GM21723 (cell line): Measurements from ENCODE around the gene BCL10.
A peak's percentile ranks its signal among the peaks of the same experiment; 100 is the strongest.

ENCODE experiments used
- ATAC-seq: cut with Tn5 transposase; IDR thresholded peaks from one replicate; pipeline ENCODE4 v1.9.1; 2021; ENCODE audit warnings: mild to moderate bottlenecking, moderate library complexity; ENCODE audit not compliant: unreplicated experiment

BCL10 gene

DNA sequence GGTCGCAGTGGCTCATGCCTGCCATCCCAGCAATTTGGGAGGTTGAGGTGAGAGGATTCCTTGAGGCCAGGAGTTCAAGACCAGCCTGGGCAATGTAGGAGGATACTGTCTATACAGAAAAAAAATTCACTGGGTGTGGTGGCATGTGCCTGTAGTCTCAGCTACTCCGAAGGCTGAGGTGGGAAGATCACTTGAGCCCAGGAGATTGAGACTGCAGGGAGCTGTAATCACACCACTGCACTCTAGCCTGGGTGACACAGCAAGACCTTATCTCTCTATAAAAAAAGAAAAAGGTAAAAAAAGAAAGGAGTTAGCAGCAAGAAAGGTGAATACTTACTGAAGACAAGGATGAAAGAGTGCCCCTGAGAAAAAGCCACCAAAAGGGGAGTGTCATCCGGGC is 23.7 kb upstream of the BCL10 start:
- ATAC-seq, result no peak

DNA sequence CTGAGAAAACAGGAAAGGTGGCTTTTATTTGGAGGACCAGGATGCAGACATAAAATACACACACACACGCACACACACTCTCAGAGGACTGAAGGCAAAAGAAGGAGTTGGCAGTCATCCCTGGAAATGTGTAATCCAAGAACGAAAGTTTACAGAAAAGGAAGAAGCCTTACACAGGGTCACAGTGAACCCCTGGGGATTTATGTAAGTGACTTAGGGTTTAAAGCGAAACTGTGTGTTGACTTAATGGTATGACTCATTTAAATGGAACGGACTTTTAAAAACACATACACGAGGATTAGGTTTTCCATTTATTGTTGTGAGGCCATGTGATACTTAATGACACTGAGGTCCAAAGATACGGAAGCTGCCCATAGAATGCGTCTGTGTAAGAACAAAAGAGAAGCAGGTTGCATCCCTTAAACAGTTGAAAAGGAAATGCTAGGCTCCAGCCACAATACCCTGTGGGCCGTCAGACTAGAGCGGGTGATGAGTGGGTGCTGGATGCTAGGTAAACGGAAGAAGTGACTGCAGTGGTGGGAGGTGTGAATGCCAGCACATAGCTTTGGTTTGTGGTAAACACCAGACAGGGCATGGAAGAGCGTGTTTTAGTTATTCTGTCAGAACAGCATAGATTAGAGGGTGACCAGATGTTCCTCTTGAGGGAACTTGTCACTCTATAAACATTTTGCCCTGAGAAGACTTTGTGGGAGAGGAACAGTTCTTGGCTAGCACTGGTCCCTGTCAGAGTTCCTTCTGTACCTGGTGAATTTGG is 21.6 kb upstream of the BCL10 start:
- ATAC-seq, result peak; percentile 90

DNA sequence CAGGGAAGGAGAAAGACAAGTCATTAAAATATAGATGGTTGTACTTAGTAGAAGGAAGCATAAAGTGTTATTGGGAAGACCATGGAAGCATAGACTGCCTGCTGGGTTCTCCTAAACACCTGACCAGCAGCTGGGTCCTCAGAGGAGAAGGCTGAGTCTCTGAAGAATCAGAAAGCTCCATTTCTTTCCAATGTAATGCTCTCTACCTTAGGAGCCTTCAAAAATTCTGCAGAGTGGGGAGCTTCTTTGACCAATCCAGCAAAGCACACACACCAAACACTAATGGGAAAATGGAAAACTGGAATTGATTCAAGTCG is 21.1 kb upstream of the BCL10 start:
- no peak for ATAC-seq

DNA sequence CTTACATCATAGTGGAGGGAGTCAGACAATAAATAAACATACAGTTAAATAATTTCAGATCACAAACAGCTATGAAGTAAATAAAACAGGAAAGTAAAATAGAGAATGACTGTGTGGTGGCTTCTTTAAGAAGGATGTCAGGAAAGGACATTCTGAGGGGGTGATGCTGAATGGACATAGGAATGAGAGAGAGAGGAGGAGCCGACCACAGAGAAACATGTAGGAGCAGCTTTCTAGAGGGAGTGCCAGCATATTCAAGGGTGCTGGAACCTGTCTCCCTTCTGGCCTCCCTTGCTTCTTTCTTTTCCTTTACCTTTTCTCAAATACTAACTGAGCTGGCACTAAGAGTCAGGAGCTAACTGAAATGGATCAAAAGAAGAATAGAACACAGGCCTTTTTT is 20.5 kb upstream of the BCL10 start:
- ATAC-seq, result no peak

DNA sequence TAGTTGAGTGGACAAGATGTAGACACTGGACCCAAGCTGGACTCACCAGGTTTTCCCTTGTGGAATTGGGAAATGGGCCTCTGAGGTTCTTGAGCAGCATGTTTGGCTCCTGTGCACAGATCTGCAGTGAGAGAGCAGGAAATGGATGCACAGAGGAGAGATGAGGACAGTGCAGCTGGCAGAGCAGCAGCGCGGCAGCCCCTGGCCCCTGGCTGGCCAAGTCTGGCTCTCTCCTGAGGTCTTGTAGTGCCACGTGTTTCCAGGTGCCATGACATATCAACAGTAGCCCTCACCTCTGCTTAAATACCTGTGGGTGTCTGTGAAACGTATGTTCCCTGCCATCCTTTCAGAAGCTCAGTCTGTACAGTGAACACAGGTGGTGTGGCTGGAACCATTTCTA is 19.2 kb upstream of the BCL10 start:
- no peak for ATAC-seq

DNA sequence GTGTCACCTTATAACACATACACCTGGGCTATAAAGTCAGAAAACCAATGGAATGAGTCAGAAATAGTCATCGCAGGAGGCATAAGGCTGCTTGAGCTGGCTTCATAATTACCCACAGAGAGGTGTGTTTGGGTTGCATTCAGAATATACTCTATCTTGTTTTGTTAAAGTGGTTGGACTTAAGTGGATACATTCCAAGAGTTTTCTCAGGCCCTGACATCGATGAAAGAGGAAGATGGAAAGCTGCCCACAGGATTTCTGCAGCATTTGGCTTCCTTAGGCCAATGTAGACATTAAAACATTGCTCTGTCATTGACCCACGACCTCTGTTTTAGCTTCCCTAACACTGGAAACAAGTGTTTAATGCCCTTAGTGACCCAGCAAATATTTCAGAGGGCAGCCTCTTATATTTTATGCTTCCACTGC is 18.6 kb upstream of the BCL10 start:
- no peak for ATAC-seq

DNA sequence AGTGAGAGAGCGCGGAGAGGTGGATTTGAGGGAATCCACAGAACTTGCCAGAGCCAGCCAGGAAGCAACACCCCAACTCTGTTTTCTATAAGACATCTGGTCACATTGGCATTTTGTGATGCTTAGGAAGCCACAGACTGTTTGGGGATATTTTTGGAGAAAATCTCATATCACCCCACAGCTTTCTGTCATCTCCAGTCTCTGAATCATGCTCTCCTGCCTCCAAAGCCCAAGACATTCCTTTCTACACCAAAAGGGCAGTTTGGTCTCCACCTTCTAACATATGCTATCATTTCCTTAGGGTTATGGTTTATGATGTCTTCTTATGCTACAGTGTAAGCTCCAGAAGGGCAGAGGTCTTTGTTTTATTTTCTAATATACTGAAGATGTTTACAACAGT is 14.4 kb upstream of the BCL10 start:
- no peak for ATAC-seq

DNA sequence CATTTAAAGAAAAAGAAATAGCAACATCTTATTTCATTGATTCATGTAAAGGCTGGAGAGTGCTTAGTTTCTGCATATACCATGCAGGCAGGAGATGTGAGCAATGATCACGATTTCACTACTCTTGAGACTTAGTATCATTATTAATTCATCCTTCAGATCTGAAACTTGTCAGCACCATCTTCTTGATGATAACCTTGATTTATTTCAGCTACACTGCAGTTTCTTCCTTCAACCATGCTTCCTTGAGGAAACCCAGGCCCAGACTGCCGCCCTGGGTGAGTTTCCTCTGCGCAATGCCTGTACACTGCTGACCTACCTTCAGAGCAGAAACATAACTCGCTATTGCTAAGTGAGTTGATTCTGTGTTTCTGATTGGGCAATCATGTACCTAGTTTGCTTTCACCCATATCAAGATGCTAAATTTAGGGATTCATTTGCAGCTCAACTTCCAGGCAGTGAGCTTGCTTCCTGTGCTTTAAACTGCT is 13.5 kb upstream of the BCL10 start:
- no peak for ATAC-seq

DNA sequence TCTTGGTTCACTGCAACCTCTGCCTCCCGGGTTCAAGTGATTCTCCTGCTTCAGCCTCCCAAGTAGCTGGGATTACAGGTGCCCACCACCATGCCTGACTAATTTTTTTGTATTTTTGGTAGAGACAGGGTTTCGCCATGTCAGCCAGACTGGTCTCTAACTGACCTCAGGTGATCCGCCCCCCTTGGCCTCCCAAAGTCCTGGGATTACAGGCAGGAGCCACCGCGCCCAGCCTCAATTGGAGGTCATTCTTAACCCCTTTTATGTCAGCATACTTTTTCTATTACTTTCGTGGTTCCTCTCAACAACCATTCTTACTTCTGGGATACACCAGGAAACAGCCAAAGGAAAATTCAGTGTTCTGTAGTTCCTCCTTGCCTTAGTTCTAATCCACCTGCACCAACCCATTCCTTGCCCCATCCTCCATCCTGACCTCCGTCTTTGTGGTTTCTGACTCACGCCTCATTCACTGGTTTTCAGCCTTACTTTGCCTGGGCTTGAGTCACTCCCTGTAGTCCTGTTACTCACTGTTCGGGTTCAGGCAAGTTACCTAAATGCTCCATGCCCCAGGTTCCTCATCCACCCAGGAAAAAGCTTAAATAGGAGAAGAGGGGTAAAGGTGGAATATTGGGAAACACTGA is 12.9 kb upstream of the BCL10 start:
- ATAC-seq, result no peak

DNA sequence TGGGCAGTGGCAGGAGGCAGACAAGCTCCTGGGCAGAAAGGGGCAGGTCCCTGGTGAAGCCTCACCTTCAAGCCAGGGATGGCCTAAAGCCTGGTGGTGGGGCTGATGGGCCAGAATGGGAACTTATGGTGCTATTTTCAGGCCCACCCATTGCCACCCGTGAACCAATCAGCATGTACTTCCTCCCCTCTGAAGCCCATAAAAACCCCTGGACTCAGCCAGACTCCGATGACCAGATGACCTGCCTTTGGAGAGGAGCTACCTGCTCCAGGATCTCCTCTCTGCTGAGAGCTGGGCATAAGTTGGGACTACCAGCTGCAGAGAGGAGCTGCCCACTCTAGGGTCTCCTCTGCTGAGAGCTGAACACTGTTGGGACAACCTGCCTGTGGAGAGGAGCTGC is 7.8 kb upstream of the BCL10 start:
- no peak for ATAC-seq

DNA sequence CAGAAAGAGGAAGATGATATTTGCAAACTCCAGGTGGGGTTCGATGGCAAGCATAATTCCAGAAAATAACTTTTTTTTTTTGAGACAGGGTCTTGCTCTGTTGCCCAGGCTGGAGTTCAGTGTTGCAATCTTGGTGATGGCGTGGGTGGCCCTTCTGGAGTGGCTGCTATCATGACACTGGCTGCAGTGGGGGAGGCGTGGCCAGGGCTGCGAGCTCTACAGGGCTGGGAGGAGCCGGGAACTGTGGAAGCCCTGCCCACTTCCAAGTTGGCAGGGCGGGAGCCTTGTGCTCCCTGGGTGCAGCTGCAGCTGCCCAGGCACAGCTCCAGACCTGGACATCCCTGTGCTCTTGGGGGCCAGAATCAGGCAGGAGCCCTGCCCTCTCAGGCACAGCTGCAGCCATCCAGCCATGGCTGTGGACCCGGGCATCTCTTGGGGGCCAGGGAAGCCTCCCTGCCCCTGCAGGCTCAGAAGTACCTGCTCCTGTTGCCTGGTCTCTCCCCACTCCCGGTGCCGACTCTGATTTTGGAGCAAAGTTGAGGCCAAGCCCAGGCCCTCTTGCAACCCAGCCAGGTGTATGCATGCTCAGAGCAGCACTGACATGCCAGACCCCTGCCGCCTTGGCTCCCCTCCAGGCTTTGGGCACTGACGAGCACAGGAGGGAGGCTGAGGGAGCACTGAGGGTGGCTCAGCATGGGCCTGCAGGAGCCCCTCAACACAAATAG is 7.2 kb upstream of the BCL10 start:
- no peak for ATAC-seq

DNA sequence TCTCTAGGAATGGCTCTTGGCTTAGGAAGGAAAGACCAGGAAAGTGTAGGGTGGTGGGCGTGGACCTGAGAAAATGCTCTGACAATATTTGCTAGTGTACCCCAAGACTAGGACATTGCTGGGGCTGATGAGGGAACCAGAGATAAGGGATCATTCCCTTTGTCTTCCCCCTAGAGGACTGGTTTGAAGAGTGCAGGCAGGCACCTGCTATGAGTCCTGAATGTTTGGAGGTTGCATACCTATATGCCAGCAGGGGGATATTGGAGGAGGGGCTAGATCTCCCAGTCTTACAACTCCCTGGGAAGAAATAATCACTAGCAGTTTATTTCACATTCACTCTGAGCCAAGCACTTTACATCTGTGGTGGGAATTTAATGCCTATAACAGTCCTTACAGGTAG is 6.0 kb upstream of the BCL10 start:
- ATAC-seq, result no peak

DNA sequence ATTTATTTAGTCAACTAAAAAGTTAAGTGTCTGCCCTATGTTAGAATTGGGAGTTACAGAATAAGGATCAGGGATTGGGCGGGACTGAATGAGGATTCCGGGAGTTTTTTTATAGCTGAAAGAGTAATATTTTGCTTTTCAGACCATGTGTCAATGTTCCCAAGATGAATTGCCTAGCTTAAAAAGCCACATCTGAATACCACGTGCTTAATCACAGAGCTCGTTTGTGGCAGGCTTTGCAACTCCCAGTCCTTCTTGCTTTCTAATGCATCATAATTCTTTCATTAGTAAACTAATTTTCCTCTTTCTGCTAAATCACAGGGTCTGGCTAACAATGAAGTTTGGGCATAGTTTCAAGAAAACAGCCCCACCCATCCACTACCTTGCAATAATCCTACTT is 4.2 kb upstream of the BCL10 start:
- ATAC-seq, result no peak

DNA sequence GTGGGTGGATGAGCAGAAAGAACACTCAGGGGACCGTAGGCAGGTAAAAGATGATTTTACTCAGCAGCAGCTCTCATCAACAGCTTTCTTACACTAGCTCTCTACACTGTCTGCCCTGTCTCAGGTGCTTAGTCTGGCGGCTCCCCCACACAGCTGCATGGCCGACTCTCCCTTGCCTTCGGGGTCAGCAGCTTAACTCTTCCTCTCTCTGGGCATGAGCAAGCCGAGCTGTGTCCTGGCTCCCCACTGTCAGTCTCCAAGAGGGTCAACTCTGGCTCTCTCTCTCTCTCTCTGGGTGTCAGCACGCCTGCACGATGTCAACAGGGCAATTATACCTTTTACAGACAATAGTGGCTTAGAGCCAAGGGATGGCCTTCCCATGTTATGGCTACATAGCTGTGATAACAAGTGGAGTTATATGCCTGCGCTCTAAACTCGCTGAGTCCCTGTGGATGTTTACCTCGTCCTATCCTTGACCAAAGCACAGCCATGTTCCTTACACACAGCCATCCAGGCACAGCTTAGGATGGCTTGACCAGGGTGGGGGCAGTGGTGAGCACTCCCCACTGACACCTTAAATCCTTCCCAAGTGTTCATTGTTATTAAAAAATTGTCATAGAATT is 3.1 kb upstream of the BCL10 start:
- ATAC-seq, result no peak

DNA sequence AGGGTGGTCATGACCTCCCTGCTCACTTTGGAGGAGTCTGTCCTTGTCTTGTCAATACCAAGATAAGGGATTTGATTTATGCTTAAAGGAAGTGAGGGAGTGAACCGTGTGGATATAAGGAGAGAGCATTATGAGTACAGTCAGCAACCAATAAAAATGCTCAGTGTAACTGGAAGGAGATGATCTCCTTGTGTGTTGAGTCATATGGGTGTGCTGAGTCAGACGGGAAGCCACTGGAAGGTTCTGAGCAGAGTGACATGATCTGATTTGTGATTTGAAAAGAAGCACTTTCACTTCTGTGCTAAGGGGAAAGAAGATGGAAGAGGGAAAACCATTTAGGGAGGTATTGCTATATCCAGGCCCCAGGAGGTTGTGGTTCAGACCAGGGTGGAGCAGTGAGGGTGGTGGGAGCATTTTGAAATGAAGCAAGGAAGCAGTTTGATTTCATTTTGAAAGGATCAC is 2.5 kb upstream of the BCL10 start:
- ATAC-seq, result no peak

DNA sequence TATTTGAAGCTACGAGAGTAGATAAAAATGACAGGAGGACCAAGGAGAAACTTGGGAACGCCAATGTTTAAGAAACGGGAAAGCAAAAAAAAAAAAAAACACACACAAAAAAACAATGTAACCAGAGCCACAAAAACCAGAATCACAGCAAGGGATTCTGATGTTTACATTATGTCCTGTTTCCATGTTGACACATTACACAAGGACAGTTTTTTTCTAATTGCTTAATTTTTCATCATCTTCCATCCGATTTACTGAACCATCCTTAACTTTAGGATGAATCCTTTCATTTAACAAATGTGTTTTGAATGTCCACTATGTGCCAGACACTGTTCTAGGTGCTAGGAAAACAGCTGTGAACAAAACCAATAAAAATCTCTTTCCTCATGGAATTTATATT is 1.4 kb upstream of the BCL10 start:
- ATAC-seq, result no peak

DNA sequence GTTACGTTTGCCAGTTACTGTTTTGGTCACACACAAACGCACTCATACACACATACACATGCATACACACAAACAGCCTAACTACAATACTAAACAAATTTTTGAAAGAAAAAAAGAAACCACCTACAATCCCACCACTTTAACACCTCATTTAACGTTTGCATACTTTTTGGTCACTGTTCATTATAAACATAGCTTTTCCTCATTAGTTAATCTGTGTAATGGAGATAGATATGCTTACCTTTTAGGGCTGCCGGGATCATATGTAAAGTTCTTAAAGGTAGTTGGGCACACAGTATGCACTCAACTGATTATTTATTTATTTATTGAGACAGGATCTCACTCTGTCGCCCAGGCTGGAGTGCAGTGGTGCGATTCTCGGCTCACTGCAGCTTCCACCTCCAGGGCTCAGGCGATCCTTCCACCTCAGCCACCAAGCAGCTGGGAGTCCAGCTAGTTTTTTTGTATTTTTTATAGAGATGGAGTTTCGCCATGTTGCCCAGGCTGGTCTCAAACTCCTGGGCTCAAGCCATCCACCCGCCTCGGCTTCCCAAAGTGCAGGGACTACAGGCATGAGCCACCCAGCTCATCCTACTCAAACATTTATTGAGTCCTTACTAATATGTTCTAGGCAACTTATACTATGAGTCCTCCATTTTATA is 677 bp upstream of the BCL10 start:
- ATAC-seq, result no peak

DNA sequence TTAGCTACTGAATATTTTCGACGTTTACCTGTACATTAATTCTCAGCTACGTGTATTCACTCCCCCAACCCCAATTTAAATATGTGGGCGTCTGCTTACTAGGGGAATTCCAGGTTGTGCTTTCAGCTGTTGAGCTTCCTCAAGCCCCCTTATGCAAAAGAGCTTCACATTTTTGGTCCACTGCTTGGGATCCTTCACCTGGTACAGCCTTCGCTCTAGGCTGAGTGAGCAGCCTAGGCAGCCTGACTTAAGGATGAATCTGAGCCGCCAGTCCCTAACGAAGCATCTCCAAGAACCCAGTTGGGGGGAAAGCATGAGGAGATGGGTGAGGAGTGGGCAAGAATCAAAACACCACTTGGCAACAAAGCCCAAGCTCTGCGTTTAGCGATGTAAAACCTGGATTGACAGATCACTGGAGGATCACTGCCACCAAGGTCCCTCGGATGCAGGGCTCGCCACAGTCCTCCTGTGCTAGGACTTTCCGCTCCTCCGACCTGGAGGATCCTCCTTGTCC is 674 bp downstream of the BCL10 start:
- peak; percentile 20 for ATAC-seq

DNA sequence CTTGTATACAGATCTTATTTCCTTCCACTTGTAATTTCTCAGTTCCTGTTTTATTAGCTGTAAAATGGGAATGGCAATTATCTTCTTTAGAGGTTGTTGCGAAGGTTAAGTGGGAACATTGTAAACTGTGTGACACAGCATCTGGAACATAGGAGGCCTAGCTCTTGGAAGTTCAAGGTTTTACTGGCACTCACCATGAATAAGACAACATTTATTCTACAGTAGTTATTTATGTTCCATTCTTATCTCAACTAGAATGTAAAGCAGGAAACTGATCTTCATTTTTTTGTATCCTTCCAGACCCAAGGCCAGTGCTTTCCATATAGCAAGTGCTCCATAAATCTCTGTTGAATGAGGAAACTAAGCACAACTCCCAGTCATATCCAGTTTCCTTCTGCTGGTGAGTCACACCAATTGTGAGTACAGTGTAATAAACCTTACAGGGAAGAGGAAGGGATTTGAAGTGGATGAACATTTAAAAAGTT is 1.4 kb downstream of the BCL10 start:
- no peak for ATAC-seq

DNA sequence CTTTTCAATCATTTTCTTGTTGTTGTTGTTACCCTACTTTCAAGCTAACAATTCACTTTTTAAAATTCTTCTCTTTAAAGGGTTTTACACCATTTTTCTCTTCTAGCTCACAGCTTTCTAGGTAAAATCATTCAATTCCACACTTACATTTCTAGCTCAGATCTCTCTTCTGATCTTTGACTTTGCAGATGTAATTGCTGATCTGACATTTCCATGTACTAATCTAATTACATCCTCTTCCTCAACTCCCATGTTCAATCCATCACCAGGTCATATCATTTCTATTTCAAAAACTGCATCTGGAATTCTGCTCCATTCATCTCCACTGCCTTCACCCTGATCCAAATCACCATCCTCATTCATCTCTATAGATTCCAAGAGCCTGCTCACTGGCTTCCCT is 3.0 kb downstream of the BCL10 start:
- no peak for ATAC-seq
